GM12878 (cell line): ENCODE results near the gene PCED1A. TPM values are rescaled to one million over a fixed set of nuclear protein-coding genes. Genes with fewer than 3 reads are reported as not detected.

Experiments
- ATAC-seq: fragments of 200-7000 bp; cut with Tn5 transposase; 3 replicates; pipeline ENCODE4 v1.9.1; 2020; ENCODE audit warnings: mild to moderate bottlenecking, moderate library complexity
- BruUV-seq: library from RNA; stranded (reverse); fragments of 400-500 nt; replicated peaks from 2 replicates; lab custom pipeline; 2021; lab: Mats Ljungman, UMichigan
- CTCF ChIA-PET: fragments of 300-600 bp; sonication (Branson Sonifier 250); formaldehyde crosslinking; extraction: SDS; loops from one replicate; lab custom pipeline; 2021; ENCODE audit warnings: inconsistent platforms; lab: Yijun Ruan, JAX
- POLR2A ChIA-PET: fragments of 350-600 bp; formaldehyde crosslinking; extraction: SDS; loops from one replicate; lab custom pipeline; 2021; ENCODE audit warnings: inconsistent platforms; lab: Charles Lee
- RAD21 ChIA-PET: fragments of 300-600 bp; sonication (Branson Sonifier 250); formaldehyde crosslinking; loops from one replicate; lab custom pipeline; 2023; ENCODE audit warnings: antibody characterized with exemption; ENCODE audit not compliant: unreplicated experiment; lab: Charles Lee
- SMC1A ChIA-PET: fragments of 300-600 bp; sonication (Branson Sonifier 250); formaldehyde crosslinking; loops from one replicate; lab custom pipeline; 2023; ENCODE audit not compliant: unreplicated experiment, uncharacterized antibody; lab: Charles Lee
- DNase-seq: peaks from one replicate; pipeline ENCODE4 v3.0.0-alpha.2; 2011; ENCODE audit warnings: low read depth, low spot score
- FAIRE-seq: peaks from 3 replicates; lab custom pipeline; 2011; peaks lifted over from hg19 to GRCh38; lab: Jason Lieb, UNC
- H2AFZ ChIP-seq: 2 replicates; pipeline ENCODE4 v1.6.0; 2011; ENCODE audit warnings: low read depth, low read length, control low read depth; ENCODE audit not compliant: control insufficient read depth
- H3K27ac ChIP-seq: 2 replicates; pipeline ENCODE4 v1.5.1; 2011; ENCODE audit warnings: control low read depth; ENCODE audit not compliant: control insufficient read depth, insufficient read depth
- H3K27me3 ChIP-seq, 2 experiments: replicated peaks in 1 of 2; 2 replicates each; pipeline versions ENCODE4 v1.6.0 to v1.6.1; 2011; ENCODE audit warnings: low read length in 1 of 2; ENCODE audit not compliant: control insufficient read depth in 2 of 2, insufficient read depth in 2 of 2
- H3K36me3 ChIP-seq, 2 experiments: 2 replicates each; pipeline ENCODE4 v1.5.1; 2011; ENCODE audit warnings: low read length in 1 of 2; ENCODE audit not compliant: control insufficient read depth in 2 of 2, insufficient read depth in 2 of 2
- H3K4me1 ChIP-seq: 2 replicates; pipeline ENCODE4 v1.6.1; 2011; ENCODE audit warnings: mild to moderate bottlenecking, low read length, moderate library complexity, mixed read lengths; ENCODE audit not compliant: control insufficient read depth, insufficient read depth
- H3K4me2 ChIP-seq: 2 replicates; pipeline ENCODE4 v1.6.0; 2011; ENCODE audit warnings: control low read depth; ENCODE audit not compliant: control insufficient read depth, insufficient read depth
- H3K4me3 ChIP-seq: fragments of 200-600 bp; sonication (generic); 2 replicates; pipeline ENCODE4 v1.5.1; 2016
- H3K79me2 ChIP-seq: 2 replicates; pipeline ENCODE4 v1.6.0; 2011; ENCODE audit warnings: low read length; ENCODE audit not compliant: control insufficient read depth, insufficient read depth
- H3K9ac ChIP-seq: 2 replicates; pipeline ENCODE4 v1.8.0; 2011; ENCODE audit warnings: low read length, control low read depth, mixed read lengths; ENCODE audit not compliant: control insufficient read depth, insufficient read depth
- H3K9me3 ChIP-seq: replicated peaks from 3 replicates; pipeline ENCODE4 v1.5.1; 2011; ENCODE audit warnings: mild to moderate bottlenecking, low read length; ENCODE audit not compliant: control insufficient read depth, insufficient read depth
- H4K20me1 ChIP-seq: 2 replicates; pipeline ENCODE4 v1.6.0; 2011; ENCODE audit not compliant: control insufficient read depth, insufficient read depth
- HDAC6 ChIP-seq: fragments of 200-600 bp; sonication (generic); IDR thresholded peaks from one replicate; pipeline ENCODE4 v1.8.0; 2017; ENCODE audit warnings: antibody characterized with exemption; ENCODE audit not compliant: unreplicated experiment
- MEF2B ChIP-seq: fragments of 450-650 bp; IDR thresholded peaks from 2 replicates; pipeline ENCODE4 v1.6.1; 2018; ENCODE audit warnings: mild to moderate bottlenecking, moderate library complexity; ENCODE audit not compliant: partially characterized antibody, poor library complexity, severe bottlenecking
- MYB ChIP-seq: fragments of 150-350 bp; IDR thresholded peaks from 2 replicates; pipeline ENCODE4 v1.6.1; 2014; ENCODE audit warnings: mild to moderate bottlenecking, low read depth, low read length, borderline replicate concordance
- NFIC ChIP-seq: IDR thresholded peaks from 2 replicates; pipeline ENCODE4 v1.6.1; 2012; ENCODE audit warnings: low read depth, mild to moderate bottlenecking, inconsistent platforms, low read length, moderate library complexity
- TCF12 ChIP-seq: IDR thresholded peaks from 2 replicates; pipeline ENCODE4 v1.6.1; 2011; ENCODE audit warnings: low read depth, mild to moderate bottlenecking, low read length
- TCF7 ChIP-seq: IDR thresholded peaks from 2 replicates; pipeline ENCODE4 v1.6.1; 2014; ENCODE audit warnings: antibody characterized with exemption, borderline replicate concordance
- WGBS: methylation state at CpG from one replicate; pipeline ENCODE4 v1.1.6; 2016; ENCODE audit warnings: low lambda C conversion rate; ENCODE audit not compliant: insufficient replicate concordance, insufficient coverage; ENCODE audit errors: missing lambda C conversion rate; 5-methylcytosine and 5-hydroxymethylcytosine counted together
- in situ Hi-C: fragments of 300-500 bp; cut with MboI; formaldehyde crosslinking; loops from 9 replicates; pipeline ENCODE4 v1.14.3; 2018; ENCODE audit warnings: mixed read lengths
- intact Hi-C: fragments of 100-400 bp; cut with micrococcal nuclease; formaldehyde crosslinking; loops from one replicate; pipeline ENCODE4 v1.14.2; 2022; ENCODE audit not compliant: unreplicated experiment
- polyA plus RNA-seq, 11 experiments: library from polyadenylated mRNA; depleted of rRNA in 4 of 11; unstranded in 6 of 11; stranded (reverse) in 5 of 11; fragments of >200 nt; fragmentation: Nextera tagmentation in 4 of 11; fragmentation: Illumina TruSeq in 1 of 11; extraction: Ambion mirVana in 4 of 11; extraction: Trizol in 1 of 11; gene quantifications; 1 replicate in 1 of 11; 2 replicates in 10 of 11; pipeline versions ENCODE4 v1.2.1 to v1.2.3, GENCODE V29; 2011 to 2016; ENCODE audit warnings: inconsistent platforms in 2 of 11, missing spikeins in 2 of 11, low read depth in 1 of 11
- total RNA-seq, 4 experiments: library from RNA; depleted of rRNA in 3 of 4; stranded (reverse); fragments of >200 nt in 3 of 4; fragmentation: Illumina TruSeq in 1 of 4; extraction: Trizol in 1 of 4; gene quantifications; 2 replicates each; pipeline versions ENCODE4 v1.2.1 to v1.2.3, GENCODE V29; 2013 to 2021
- TF ChIP-seq, protein P1 (sequence below): fragments of 450-650 bp; IDR thresholded peaks from 2 replicates; pipeline ENCODE4 v1.6.1; 2017; ENCODE audit warnings: mild to moderate bottlenecking

Gene PCED1A
- total and polyA plus RNA-seq, 10 of the 15 experiments (the other 5 are each of a cell fraction or from before 2014, with no cell fraction given) = 4.5 to 30.9 (median 12.0) TPM

- TF ChIP-seq HDAC6 = no peak
- no peak for TF ChIP-seq MEF2B
- no peak for TF ChIP-seq TCF7
- TF ChIP-seq, all 136 proteins: peak for 0
These were observed 25.8 kb downstream of the PCED1A start, which contains the start of gene C20orf141 (continued) for GRCh38 chr20:2814587-2815051.

DNA sequence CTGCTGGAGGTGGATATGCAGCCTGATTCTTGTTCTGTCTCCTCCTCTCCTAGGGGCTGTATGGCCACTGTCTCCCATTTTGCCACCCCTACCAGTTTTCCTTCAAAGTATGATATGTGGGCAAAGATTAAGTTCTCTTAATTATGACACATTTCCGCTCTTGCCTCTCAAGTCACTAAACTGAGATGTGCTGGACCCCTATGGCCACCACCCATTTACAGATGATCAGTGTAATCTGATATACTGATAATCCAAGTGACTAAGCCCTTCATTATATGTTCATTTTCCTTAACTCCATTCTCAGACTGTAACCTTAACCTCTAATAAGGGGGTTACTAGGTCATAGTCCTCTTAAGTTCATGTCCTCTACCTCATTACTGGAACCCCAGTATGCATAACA lies 26.4 kb downstream of the PCED1A start:
- intact Hi-C loops = no loop called here
- ChIA-PET SMC1A (no interaction called here), RAD21 (no interaction called here), POLR2A (no interaction called here), CTCF (no interaction called here)
- TF ChIP-seq NFIC (no peak), MYB (no peak), TCF12 (no peak)
- TF ChIP-seq, protein P1, sequence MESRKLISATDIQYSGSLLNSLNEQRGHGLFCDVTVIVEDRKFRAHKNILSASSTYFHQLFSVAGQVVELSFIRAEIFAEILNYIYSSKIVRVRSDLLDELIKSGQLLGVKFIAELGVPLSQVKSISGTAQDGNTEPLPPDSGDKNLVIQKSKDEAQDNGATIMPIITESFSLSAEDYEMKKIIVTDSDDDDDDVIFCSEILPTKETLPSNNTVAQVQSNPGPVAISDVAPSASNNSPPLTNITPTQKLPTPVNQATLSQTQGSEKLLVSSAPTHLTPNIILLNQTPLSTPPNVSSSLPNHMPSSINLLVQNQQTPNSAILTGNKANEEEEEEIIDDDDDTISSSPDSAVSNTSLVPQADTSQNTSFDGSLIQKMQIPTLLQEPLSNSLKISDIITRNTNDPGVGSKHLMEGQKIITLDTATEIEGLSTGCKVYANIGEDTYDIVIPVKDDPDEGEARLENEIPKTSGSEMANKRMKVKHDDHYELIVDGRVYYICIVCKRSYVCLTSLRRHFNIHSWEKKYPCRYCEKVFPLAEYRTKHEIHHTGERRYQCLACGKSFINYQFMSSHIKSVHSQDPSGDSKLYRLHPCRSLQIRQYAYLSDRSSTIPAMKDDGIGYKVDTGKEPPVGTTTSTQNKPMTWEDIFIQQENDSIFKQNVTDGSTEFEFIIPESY = no peak
- Histone ChIP-seq H3K4me1 (no peaks in the 10 kb centered on the region), H4K20me1 (no peaks in the 10 kb centered on the region), H3K36me3 (no peaks in the 10 kb centered on the region), H3K27ac (no peak overlapping the region), H3K9ac (no peak overlapping the region), H2AFZ (no peak overlapping the region), H3K79me2 (no peaks in the 10 kb centered on the region), H3K27me3 (no peaks in the 10 kb centered on the region; a peak in 1 of 4 replicates), H3K9me3 (no peaks in the 10 kb centered on the region; the same call in 2 of the 3 replicates), H3K4me3 (no peak overlapping the region), H3K4me2 (no peak overlapping the region)
- no peak for FAIRE-seq
- 6% methylated on average over 1 of the region's 1 CpG for WGBS
- BruUV-seq = no TSS peak
- in situ Hi-C loops = no loop called here
- ATAC-seq = no peak
- no peak for DNase-seq
